HG03066 (cell line): ENCODE results near the gene PI4KA.
A peak's percentile ranks its signal among the peaks of the same experiment; 100 is the strongest.
"Not testable (repeated sequence)": the region's sequence is repeated elsewhere in the genome, so short reads cannot be mapped to it uniquely, and the experiment has no call there.

Experiments
- ATAC-seq: cut with Tn5 transposase; IDR thresholded peaks from one replicate; pipeline ENCODE4 v1.9.1; 2021; ENCODE audit warnings: low read depth; ENCODE audit not compliant: unreplicated experiment

Gene PI4KA

DNA sequence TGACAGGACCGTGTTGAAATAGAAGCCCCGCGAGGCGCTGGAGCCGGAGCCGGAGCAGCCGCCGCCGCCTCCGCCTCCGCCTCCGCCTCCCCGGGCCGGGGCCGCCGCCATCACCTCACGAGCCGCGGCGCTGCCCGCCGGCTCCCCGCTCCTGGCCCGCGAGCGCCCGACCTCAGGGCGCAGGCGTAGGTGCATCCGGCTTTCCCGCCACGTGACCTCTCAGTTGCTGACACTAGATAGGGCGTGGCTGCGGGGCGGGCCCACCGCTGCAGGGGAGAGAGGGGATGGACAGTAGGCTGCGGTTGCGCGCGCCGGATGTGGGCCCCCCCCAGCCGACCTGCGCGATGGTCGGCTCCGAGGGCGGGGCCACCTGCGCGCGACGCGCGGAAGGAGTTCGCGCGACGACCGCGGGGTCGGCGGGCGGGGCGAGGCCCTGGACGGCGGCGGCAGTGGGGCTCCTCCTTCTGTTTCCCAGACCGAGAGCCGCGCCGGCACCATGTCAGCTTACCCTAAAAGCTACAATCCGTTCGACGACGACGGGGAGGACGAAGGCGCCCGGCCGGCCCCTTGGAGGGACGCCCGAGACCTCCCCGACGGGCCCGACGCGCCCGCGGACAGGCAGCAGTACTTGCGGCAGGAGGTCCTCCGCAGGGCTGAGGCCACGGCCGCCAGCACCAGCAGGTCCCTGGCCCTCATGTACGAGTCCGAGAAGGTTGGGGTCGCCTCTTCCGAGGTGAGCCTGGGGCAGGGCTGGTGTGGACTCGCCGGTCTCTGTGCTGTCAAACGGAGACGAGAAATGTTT is at the start of gene PI4KA, which contains the start of gene SNAP29:
Gene PI4KA (minus strand): TSS at position 197 of the 802 bp plus-strand sequence. CDS start 86 bp downstream, at position 111.
Gene SNAP29 (plus strand): TSS at position 393 of the 802 bp plus-strand sequence. CDS start 104 bp downstream, at position 497.
- ATAC-seq, result peak; percentile 90

- no peak for ATAC-seq
Measured at GRCh38 chr22:20906387-20906767, 47.8 kb upstream of the PI4KA start.

GRCh38 chr22:20905415-20906386 is 47.1 kb upstream of the PI4KA start:
- no peak for ATAC-seq

DNA sequence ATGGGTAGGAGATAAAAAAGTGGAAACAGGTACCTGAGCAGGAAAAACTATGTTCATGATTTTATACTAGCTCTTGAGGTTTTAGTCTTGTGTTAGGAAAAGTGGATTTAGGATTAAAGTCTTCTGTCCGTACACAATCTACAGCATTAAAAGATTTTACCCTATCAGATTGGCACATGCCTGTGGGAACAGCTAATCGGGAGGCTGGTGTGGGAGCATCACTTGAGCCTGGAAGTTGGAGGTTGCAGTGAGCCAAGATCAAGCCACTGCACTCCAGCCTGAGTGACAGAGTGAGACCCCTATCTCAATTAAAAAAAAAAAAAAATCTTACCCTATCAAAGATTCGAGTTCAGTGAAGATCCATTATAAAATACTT is 46.4 kb upstream of the PI4KA start:
- ATAC-seq, result no peak

- ATAC-seq, result no peak
Measured at GRCh38 chr22:20904008-20904979, 45.7 kb upstream of the PI4KA start.

GRCh38 chr22:20903093-20903492 is 44.5 kb upstream of the PI4KA start:
- no peak for ATAC-seq

GRCh38 chr22:20901093-20902033 is 42.8 kb upstream of the PI4KA start:
- not testable (repeated sequence) for ATAC-seq

GRCh38 chr22:20899827-20900423 is 41.3 kb upstream of the PI4KA start:
- ATAC-seq, result no peak

GRCh38 chr22:20897737-20898136 is 39.1 kb upstream of the PI4KA start:
- ATAC-seq, result not testable (repeated sequence)

- no peak for ATAC-seq
Measured at GRCh38 chr22:20890975-20891374, 32.4 kb upstream of the PI4KA start.

DNA sequence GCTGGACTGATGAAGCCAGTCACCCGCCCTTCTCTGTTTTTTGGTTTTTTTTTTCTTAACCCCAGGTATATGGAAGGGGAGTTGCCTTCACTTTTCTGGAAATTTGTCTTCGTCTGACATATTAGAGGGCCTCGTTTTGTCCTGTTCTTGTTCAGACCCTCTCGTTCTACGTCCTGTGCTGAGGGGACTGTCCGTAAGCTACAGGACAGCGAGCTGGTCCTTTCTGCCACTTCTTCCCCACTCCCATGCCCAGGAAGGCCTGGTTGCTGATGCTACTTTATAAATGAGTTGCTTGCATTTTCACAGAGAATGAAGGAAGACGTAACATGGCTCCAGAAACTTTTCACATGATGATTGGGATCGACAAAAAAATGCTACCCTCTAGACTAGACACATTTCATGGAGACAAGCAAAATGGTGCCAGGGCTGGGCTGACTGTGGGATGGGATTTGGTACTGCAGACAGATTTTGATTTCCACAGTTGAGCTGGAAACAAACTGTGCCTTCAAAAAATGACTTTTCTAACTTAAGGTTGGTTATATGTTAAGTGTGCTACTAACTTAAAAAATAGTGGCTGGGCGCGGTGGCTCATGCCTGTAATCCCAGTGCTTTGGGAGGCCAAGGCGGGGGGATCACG is 31.4 kb upstream of the PI4KA start:
- no peak for ATAC-seq

- no peak for ATAC-seq
Measured at GRCh38 chr22:20889025-20889704, 30.6 kb upstream of the PI4KA start.

GRCh38 chr22:20887375-20887774 is 28.8 kb upstream of the PI4KA start:
- ATAC-seq, result no peak

- no peak for ATAC-seq
Measured at GRCh38 chr22:20885557-20886323, 27.1 kb upstream of the PI4KA start.

- no peak for ATAC-seq
Measured at GRCh38 chr22:20885017-20885556, 26.5 kb upstream of the PI4KA start.

GRCh38 chr22:20884454-20884853 is 25.8 kb upstream of the PI4KA start:
- no peak for ATAC-seq

GRCh38 chr22:20882855-20883254 is 24.2 kb upstream of the PI4KA start:
- ATAC-seq, result no peak
